Type B pancreatic cell (in vitro differentiated cells): ENCODE results near the gene YAF2. TPM values are rescaled to one million over a fixed set of nuclear protein-coding genes. Genes with fewer than 3 reads are reported as not detected.
"Not testable (repeated sequence)": the region's sequence is repeated elsewhere in the genome, so short reads cannot be mapped to it uniquely, and the experiment has no call there.

Source experiments
- DNase-seq: peaks from one replicate; pipeline ENCODE4 v3.0.0; 2021; ENCODE audit warnings: mixed read lengths; ENCODE audit not compliant: unreplicated experiment; ENCODE audit errors: extremely low spot score
- H3K27ac Mint-ChIP-seq: 2 replicates; pipeline ENCODE4 v1.8.0; 2021; ENCODE audit warnings: mild to moderate bottlenecking, mixed read lengths
- H3K27me3 Mint-ChIP-seq: 2 replicates; pipeline ENCODE4 v1.8.0; 2021; ENCODE audit warnings: mixed read lengths
- H3K36me3 Mint-ChIP-seq: 2 replicates; pipeline ENCODE4 v1.8.0; 2021; ENCODE audit warnings: mixed read lengths
- H3K4me1 Mint-ChIP-seq: one replicate; pipeline ENCODE4 v1.8.0; 2021; ENCODE audit warnings: mixed read lengths; ENCODE audit not compliant: unreplicated experiment
- H3K4me3 Mint-ChIP-seq: 2 replicates; pipeline ENCODE4 v1.8.0; 2021; ENCODE audit warnings: mild to moderate bottlenecking, mixed read lengths
- H3K9me3 Mint-ChIP-seq: 2 replicates; pipeline ENCODE4 v1.8.0; 2021; ENCODE audit warnings: mixed read lengths
- total RNA-seq: library from RNA; stranded (reverse); gene quantifications from 2 replicates; pipeline ENCODE4 v1.2.1, GENCODE V29; 2021; ENCODE audit warnings: low replicate concordance
- TF ChIP-seq, protein P1 (sequence below): fragments of 200-600 bp; sonication (generic); conservative IDR thresholded peaks from 2 replicates; pipeline ENCODE4 v1.5.0; 2021; ENCODE audit warnings: antibody characterized with exemption, mild to moderate bottlenecking

YAF2 gene
- total RNA-seq, 1 donor from 2014 or later, result 22.9 TPM

DNA sequence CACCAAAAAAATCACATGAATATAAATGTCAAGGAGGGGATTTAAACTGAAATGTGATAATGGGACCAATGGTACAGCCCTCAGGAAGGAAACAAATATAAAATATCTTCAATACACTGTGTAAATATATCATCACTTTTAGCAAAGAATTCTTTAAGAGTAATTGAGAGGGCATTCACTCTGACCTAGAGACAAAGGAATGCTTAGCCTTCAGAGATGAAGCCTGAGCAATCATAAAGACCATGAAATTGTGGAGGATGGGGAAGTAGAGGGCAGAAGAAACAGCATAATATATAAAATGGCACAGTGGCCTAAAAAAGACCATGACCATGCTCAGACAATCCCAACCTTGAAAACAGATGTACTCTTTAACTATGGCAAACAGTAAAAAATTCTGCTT is 20.4 kb downstream of the YAF2 start:
- Mint-ChIP-seq H3K27ac (no peak overlapping the region), H3K4me1 (peaks cover 7% of the 10 kb centered on the region), H3K9me3 (no peaks in the 10 kb centered on the region), H3K4me3 (no peak overlapping the region), H3K27me3 (no peaks in the 10 kb centered on the region), H3K36me3 (peaks cover 13% of the 10 kb centered on the region)
- DNase-seq, result no peak
- TF ChIP-seq, protein P1, sequence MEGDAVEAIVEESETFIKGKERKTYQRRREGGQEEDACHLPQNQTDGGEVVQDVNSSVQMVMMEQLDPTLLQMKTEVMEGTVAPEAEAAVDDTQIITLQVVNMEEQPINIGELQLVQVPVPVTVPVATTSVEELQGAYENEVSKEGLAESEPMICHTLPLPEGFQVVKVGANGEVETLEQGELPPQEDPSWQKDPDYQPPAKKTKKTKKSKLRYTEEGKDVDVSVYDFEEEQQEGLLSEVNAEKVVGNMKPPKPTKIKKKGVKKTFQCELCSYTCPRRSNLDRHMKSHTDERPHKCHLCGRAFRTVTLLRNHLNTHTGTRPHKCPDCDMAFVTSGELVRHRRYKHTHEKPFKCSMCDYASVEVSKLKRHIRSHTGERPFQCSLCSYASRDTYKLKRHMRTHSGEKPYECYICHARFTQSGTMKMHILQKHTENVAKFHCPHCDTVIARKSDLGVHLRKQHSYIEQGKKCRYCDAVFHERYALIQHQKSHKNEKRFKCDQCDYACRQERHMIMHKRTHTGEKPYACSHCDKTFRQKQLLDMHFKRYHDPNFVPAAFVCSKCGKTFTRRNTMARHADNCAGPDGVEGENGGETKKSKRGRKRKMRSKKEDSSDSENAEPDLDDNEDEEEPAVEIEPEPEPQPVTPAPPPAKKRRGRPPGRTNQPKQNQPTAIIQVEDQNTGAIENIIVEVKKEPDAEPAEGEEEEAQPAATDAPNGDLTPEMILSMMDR, result no peak

DNA sequence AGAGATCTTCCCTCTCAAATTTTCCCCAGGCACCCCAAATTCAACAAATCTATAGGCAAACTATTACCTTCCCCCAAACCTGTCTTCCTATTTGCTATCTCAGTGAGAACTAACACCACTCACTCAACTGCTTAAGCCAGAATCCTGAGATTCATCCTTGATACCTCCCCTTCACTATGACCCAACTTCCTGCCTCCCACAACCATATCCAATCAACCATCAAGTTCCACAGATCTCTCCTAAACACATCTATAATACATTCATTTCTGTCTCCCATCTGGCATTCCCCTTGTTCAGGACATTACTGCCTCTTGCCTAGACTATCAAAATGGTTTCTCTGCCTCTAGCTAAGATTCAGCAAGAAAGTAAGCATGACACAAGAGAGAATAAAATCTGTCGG is 21.3 kb downstream of the YAF2 start:
- Mint-ChIP-seq H3K4me3 (no peak overlapping the region), H3K4me1 (peaks cover 7% of the 10 kb centered on the region), H3K36me3 (peaks cover 14% of the 10 kb centered on the region), H3K27ac (no peak overlapping the region), H3K27me3 (no peaks in the 10 kb centered on the region), H3K9me3 (no peaks in the 10 kb centered on the region)
- no peak for DNase-seq
- TF ChIP-seq, protein P1, result no peak

DNA sequence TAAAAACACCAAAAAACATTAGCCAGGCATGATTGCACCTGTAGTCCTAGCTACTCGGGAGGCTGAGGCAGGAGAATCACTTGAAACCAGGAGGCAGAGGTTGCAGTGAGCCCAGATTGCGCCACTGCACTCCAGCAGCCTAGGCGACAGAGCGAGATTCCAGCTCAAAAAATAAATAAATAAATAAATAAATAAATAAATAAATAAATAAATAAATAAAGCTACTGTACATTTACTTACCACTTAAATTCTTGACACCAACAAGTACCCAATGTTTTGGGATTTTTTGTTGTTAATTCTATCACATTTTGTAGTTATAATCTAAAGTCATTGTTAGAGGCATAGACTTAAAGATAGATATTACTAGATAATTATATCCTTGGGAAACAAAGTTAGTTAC is 22.3 kb downstream of the YAF2 start:
- not testable (repeated sequence) for H3K27me3 Mint-ChIP-seq, H3K4me3 Mint-ChIP-seq, H3K27ac Mint-ChIP-seq

DNA sequence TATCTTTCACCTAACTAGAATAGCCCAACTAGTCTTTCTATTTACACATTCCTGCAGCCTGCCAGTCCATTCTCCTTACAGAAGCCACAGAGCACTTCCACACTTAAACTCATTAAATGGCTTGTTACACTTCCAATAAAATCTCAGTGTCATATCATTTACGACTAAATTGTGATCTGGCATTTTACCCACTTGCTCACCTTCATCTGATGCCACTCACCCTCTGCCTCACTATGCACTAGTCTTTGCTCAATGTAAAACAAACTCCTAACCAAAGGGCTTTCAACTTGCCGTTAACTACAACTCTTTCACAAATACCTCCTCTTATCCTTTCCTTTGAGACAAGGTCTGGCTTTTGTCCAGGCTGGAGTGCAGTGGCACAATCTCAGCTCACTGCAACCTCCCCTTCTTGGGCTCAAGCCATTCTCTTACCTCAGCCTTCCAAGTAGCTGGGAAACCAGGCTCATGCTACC is 24.1 kb downstream of the YAF2 start:
- H3K27me3 Mint-ChIP-seq, result no peaks in the 10 kb centered on the region
- TF ChIP-seq, protein P1, result no peak
- H3K36me3 Mint-ChIP-seq, result peaks cover 16% of the 10 kb centered on the region
- H3K27ac Mint-ChIP-seq, result peak overlapping the region; percentile 44
- H3K9me3 Mint-ChIP-seq, result no peaks in the 10 kb centered on the region
- DNase-seq, result no peak
- peaks cover 7% of the 10 kb centered on the region for H3K4me1 Mint-ChIP-seq
- no peak overlapping the region for H3K4me3 Mint-ChIP-seq

More for the DNA sequence above, 22.3 kb downstream of the YAF2 start:
- H3K36me3 Mint-ChIP-seq, result peaks cover 11% of the 10 kb centered on the region
- not testable (repeated sequence) for DNase-seq, H3K9me3 Mint-ChIP-seq, H3K4me1 Mint-ChIP-seq

DNA sequence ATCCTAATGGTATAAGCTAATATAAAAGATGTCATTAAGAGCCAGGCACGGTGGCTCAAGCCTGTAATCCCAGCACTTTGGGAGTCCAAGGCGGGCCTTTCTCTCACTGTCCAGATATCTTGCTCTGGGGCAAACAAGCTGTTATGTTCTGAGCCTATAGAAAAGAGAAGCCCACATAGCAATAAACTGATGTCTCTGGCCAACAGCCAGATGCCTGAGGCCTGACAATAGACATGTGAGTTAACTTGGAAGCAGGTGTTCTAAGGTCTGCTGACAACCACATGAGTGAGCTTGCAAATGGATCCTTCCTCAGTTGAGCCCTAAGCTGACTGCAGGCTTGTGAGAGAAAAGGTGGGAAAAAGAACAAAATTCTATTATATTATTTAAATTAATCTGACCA is 25.0 kb downstream of the YAF2 start:
- H3K4me1 Mint-ChIP-seq, result peaks cover 7% of the 10 kb centered on the region
- no peaks in the 10 kb centered on the region for H3K9me3 Mint-ChIP-seq
- no peak for DNase-seq
- no peak overlapping the region for H3K4me3 Mint-ChIP-seq
- peaks cover 22% of the 10 kb centered on the region for H3K36me3 Mint-ChIP-seq
- no peaks in the 10 kb centered on the region for H3K27me3 Mint-ChIP-seq
- TF ChIP-seq, protein P1, result no peak
- no peak overlapping the region for H3K27ac Mint-ChIP-seq

DNA sequence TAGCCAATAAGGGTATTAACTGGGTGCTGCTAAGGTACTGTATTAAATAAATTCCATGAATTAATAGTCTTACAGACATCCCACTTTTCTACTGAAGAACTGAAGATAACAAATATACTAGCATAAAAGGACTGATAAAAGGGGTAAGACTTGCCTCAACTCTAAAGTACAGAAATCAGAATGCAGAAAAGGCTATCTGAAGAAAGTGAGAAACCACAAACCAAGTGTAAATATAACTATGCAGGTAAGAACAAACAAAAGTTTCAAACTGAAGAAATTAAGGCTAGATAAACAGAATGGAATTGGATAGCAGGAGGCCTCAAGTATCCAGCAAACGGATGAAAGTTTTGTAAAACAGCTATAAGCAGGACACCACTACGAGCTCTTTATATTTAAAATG is 29.5 kb downstream of the YAF2 start:
- no peak overlapping the region for H3K4me3 Mint-ChIP-seq
- no peak for DNase-seq
- peaks cover under 1% of the 10 kb centered on the region for H3K4me1 Mint-ChIP-seq
- TF ChIP-seq, protein P1, result no peak
- H3K27ac Mint-ChIP-seq, result no peak overlapping the region
- H3K36me3 Mint-ChIP-seq, result peaks cover 28% of the 10 kb centered on the region
- H3K27me3 Mint-ChIP-seq, result no peaks in the 10 kb centered on the region
- H3K9me3 Mint-ChIP-seq, result no peaks in the 10 kb centered on the region
